ENCODE measurements around the gene IFNL4.

The IFNL4 gene

DNA sequence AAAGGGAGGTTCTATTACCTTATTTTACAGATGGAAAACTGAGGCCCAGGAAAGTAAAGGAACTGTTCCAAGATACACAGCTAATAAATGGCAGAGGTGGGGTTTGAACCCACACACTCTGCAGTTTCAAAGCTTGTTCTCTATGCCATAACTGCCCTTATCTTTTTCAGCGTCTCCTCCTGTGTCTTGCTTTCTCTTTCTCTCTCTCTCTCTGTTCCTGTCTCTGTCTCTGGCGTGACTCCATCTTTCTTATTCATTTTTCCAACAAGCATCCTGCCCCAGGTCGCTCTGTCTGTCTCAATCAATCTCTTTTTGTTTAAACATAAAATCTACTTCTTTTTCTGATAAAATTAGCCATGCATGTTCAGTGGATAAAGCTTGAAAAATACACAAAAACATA is 3.2 kb upstream of the IFNL4 start:
- Histone ChIP-seq H3K4me3 (ENCODE audit: low read depth, low read length, poor library complexity, severe bottlenecking) (no peak overlapping the region), H3K27me3 (ENCODE audit: insufficient read depth, low read length) (no peaks in the 10 kb centered on the region; the same call in 1 of the 2 replicates)
- no peak for TF ChIP-seq EZH2 (IDR thresholded peaks at IDR 0.05; ENCODE audit: borderline replicate concordance, low read length)
- TF ChIP-seq, protein P1, sequence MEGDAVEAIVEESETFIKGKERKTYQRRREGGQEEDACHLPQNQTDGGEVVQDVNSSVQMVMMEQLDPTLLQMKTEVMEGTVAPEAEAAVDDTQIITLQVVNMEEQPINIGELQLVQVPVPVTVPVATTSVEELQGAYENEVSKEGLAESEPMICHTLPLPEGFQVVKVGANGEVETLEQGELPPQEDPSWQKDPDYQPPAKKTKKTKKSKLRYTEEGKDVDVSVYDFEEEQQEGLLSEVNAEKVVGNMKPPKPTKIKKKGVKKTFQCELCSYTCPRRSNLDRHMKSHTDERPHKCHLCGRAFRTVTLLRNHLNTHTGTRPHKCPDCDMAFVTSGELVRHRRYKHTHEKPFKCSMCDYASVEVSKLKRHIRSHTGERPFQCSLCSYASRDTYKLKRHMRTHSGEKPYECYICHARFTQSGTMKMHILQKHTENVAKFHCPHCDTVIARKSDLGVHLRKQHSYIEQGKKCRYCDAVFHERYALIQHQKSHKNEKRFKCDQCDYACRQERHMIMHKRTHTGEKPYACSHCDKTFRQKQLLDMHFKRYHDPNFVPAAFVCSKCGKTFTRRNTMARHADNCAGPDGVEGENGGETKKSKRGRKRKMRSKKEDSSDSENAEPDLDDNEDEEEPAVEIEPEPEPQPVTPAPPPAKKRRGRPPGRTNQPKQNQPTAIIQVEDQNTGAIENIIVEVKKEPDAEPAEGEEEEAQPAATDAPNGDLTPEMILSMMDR (IDR thresholded peaks at IDR 0.05; ENCODE audit: low read length), result no peak

DNA sequence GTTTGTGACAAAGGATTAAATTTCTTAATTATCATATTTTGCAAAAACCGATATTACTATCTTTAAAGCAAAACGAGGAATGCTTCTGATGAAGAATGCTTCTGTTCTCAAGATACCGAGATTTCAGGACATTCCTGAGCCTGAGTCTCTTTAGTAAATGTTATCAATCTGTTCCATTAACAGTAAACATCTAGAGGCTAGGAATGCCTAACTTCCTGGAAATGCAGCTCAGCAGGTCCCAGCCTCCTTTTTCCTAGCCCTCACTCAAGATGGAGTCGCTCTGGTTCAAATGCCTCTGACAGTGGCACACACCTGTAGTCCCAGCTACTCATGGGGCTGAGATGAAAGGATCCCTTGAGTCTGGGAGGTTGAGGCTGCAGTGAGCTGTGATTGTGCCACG is 2.4 kb upstream of the IFNL4 start:
- Histone ChIP-seq H3K4me2 (ENCODE audit: low read length) (no peak overlapping the region), H3K9ac (ENCODE audit: low read length) (no peak overlapping the region), H3K27ac (ENCODE audit: low read depth, low read length, poor library complexity, severe bottlenecking) (no peak overlapping the region), H3K36me3 (ENCODE audit: insufficient read depth, low read length) (no peaks in the 10 kb centered on the region), H3K27me3 (ENCODE audit: insufficient read depth, low read length) (no peaks in the 10 kb centered on the region; the same call in 1 of the 2 replicates), H3K79me2 (ENCODE audit: insufficient read depth, low read length) (no peaks in the 10 kb centered on the region), H3K4me3 (ENCODE audit: low read depth, low read length, poor library complexity, severe bottlenecking) (no peak overlapping the region), H3K4me1 (ENCODE audit: insufficient read depth, low read length, severe bottlenecking) (no peaks in the 10 kb centered on the region), H2AFZ (ENCODE audit: low read length) (no peak overlapping the region), H4K20me1 (ENCODE audit: insufficient read depth, low read length) (no peaks in the 10 kb centered on the region), H3K9me2 (ENCODE audit: low read depth, low read length) (no peaks in the 10 kb centered on the region), H3F3A (ENCODE audit: insufficient read depth, low read length) (no peaks in the 10 kb centered on the region), H3K9me3 (ENCODE audit: low read length) (no peaks in the 10 kb centered on the region)
- no peak for TF ChIP-seq EZH2 (IDR thresholded peaks at IDR 0.05; ENCODE audit: borderline replicate concordance, low read length)
- TF ChIP-seq, protein P1 (IDR thresholded peaks at IDR 0.05; ENCODE audit: low read length), result no peak

More for the DNA sequence above, 3.2 kb upstream of the IFNL4 start:
- no peak overlapping the region for H3K9ac ChIP-seq (ENCODE audit: low read length)
- no peaks in the 10 kb centered on the region for H3K36me3 ChIP-seq (ENCODE audit: insufficient read depth, low read length)
- no peaks in the 10 kb centered on the region for H3F3A ChIP-seq (ENCODE audit: insufficient read depth, low read length)
- no peak overlapping the region for H2AFZ ChIP-seq (ENCODE audit: low read length)
- no peaks in the 10 kb centered on the region for H3K9me3 ChIP-seq (ENCODE audit: low read length)
- no peaks in the 10 kb centered on the region for H3K4me1 ChIP-seq (ENCODE audit: insufficient read depth, low read length, severe bottlenecking)
- H4K20me1 ChIP-seq (ENCODE audit: insufficient read depth, low read length), result no peaks in the 10 kb centered on the region
- H3K79me2 ChIP-seq (ENCODE audit: insufficient read depth, low read length), result no peaks in the 10 kb centered on the region
- no peak overlapping the region for H3K27ac ChIP-seq (ENCODE audit: low read depth, low read length, poor library complexity, severe bottlenecking)
- no peaks in the 10 kb centered on the region for H3K9me2 ChIP-seq (ENCODE audit: low read depth, low read length)
- H3K4me2 ChIP-seq (ENCODE audit: low read length), result no peak overlapping the region

DNA sequence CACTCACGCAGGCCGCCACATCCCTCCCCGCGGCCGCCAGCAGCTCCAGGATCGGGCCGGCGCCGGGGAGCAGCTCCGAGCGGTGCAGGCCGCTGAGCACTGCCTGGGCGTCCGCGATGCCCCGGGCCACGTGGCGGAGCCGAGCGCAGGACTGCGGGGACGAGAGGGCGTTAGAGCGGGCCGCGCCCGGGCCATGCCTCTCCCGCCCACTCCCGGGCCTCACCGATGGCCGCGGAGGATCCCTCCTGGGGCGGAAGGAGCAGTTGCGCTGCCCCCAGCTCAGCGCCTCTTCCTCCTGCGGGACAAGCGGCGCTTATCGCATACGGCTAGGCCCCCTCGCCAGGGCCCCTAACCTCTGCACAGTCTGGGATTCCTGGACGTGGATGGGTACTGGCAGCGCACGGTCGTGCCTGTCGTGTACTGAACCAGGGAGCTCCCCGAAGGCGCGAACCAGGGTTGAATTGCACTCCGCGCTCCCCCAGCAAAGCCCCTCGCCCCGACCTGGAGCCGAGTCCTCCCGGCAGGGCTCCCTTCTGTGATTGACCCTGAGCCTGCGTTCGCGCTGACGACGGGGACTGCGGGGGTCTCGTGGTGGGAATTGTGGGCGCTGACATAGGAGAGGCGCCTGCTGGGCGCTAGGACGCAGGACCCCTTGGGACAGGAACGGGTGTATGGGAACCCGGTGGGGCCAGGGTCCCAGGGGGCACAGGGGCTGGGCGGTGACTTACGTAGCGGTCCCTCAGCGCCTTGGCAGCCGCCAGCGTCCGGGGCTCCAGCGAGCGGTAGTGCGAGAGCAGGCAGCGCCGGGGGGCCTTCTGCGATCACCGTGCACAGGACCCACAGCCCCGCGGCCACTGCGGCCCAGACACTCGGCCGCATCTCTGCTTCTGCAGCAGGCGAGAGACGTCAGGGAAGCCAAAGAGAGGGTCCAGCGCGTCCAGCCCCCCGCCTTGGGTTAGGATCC is 673 bp downstream of the IFNL4 start:
- Histone ChIP-seq H3K4me2 (ENCODE audit: low read length) (no peak overlapping the region), H3K36me3 (ENCODE audit: insufficient read depth, low read length) (no peaks in the 10 kb centered on the region), H2AFZ (ENCODE audit: low read length) (no peak overlapping the region), H3K9ac (ENCODE audit: low read length) (no peak overlapping the region), H3K27me3 (ENCODE audit: insufficient read depth, low read length) (no peaks in the 10 kb centered on the region; the same call in 1 of the 2 replicates), H3K4me1 (ENCODE audit: insufficient read depth, low read length, severe bottlenecking) (no peaks in the 10 kb centered on the region), H3K9me2 (ENCODE audit: low read depth, low read length) (no peaks in the 10 kb centered on the region), H3K9me3 (ENCODE audit: low read length) (no peaks in the 10 kb centered on the region), H3K27ac (ENCODE audit: low read depth, low read length, poor library complexity, severe bottlenecking) (no peak overlapping the region), H3F3A (ENCODE audit: insufficient read depth, low read length) (no peaks in the 10 kb centered on the region), H3K4me3 (ENCODE audit: low read depth, low read length, poor library complexity, severe bottlenecking) (no peak overlapping the region), H3K79me2 (ENCODE audit: insufficient read depth, low read length) (no peaks in the 10 kb centered on the region), H4K20me1 (ENCODE audit: insufficient read depth, low read length) (no peaks in the 10 kb centered on the region)
- TF ChIP-seq EZH2 (IDR thresholded peaks at IDR 0.05; ENCODE audit: borderline replicate concordance, low read length), result no peak
- TF ChIP-seq, protein P1 (IDR thresholded peaks at IDR 0.05; ENCODE audit: low read length), result no peak

All from OCI-LY1 (cell line).